HG03558 (cell line): ENCODE data around the gene CCDC28B.
A peak's percentile ranks its signal among the peaks of the same experiment; 100 is the strongest.

Experiments used
- ATAC-seq: cut with Tn5 transposase; IDR thresholded peaks from one replicate; pipeline ENCODE4 v1.9.1; 2021; ENCODE audit warnings: moderate number of reproducible peaks; ENCODE audit not compliant: unreplicated experiment; ENCODE audit errors: extremely low read depth

CCDC28B gene

DNA sequence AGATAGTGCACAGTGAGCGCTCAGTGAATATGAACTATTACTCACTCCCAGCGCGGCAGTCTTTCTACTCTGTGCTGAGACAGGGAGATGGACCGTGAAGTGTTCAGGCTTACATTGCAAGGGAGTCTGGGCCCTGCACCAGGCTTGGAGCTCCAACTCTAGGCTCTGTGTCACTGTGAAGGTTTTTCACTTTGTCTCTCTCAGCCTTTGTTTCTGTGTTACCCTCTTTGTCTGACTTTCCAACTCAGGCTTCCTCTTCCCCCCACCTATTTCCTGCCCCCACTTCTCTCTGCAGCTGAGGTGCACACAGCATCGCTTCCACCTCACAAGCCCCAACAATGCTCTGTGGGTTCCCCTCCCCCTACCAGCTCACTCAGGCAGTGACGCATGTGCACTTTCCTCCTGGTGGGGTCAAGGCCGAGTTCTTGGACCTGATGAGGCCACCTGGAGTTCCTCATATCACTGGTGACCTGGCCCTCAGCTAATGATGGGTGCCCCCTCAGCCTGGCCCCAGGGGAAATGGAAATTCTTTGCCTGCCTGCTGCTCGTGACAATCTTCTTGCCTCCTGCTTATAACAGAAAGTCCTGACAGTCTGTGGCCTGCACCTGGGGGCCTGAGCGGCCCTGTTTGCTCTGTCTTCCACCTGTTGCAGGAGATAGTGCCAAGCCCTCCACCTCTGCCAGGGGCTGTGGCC lies 49.6 kb downstream of the CCDC28B start:
- ATAC-seq, result peak; percentile 35

DNA sequence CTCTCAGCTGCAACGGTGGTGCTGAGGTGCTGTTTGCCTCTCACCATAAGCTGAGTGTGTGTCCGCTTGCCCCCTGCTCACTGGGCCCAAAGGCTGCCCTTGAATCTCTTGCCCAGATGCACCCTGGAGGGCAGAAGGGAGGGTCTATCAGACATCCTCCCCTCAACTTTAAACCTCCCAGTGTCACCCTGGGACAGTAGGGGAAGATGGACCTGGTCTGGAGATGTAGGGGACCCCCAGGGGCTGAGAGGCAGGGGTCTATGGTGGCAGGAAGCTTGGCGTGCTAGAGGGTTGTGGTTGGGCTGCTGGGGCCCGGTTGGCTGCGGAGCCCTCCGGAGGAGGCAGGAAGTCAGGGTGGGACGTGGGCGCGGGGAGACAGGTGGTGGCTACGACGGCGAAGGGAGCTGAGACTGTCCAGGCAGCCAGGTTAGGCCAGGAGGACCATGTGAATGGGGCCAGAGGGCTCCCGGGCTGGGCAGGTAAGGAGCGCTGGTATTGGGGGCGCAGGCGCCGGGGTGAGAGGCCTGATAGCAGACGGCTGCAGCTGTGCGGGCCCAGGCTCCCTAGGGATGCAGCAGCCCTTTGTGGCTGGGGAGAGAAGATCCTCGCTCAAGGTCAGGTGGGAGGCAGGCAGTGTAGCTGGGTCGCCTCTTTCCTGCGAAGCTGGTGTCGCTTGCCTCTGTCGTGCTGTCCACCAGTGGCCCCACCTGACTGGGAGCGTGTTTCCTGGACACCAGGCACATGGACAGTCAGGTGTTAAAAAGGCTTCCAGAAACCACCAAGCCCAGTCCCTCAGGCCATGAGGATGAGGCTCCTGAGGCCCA lies 50.7 kb downstream of the CCDC28B start, which contains the start of gene LCK:
TSS of gene LCK (plus strand) at position 373 of the 824 bp plus-strand sequence. CDS start 23,065 bp downstream, outside the sequence.
- no peak for ATAC-seq
